Measurements from ENCODE around the gene SLC19A1. TPM values are rescaled to one million over a fixed set of nuclear protein-coding genes. Genes with fewer than 3 reads are reported as not detected.

SLC19A1 gene
- total RNA-seq, 2 donors from 2014 or later: 10.8 to 13.7 TPM

DNA sequence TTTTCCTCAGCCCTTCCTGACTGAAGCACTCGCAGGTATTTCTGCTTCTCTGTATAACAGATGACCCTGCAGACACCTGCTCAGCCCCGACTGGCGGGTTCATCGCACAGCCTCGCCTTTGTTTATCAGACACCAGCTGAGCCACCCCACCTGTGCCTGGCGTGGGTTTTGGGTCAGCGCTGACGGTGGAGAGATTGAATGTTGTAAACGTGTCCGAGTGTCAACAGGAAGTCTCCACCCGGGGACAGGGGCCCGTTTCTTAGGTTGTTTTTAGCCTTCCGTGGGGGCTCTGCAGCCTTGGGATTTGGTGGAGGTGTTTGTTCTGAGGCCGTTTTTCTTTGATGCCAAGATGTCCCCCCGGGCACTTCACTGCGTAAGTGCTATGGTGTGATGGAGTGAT is 77.1 kb downstream of the SLC19A1 start:
- DNase-seq (no peak), ATAC-seq (no peak)
- H3K9me3 ChIP-seq (ENCODE audit: control insufficient read depth, low read length, poor library complexity, severe bottlenecking): no peaks in the 10 kb centered on the region
- H3K36me3 Mint-ChIP-seq (ENCODE audit: low read depth): peaks cover 3% of the 10 kb centered on the region
- no peak overlapping the region for H3K27ac Mint-ChIP-seq
- no peaks in the 10 kb centered on the region for H3K4me1 Mint-ChIP-seq
- no peak overlapping the region for H3K4me3 Mint-ChIP-seq
- peaks cover 20% of the 10 kb centered on the region for H3K27me3 Mint-ChIP-seq

DNA sequence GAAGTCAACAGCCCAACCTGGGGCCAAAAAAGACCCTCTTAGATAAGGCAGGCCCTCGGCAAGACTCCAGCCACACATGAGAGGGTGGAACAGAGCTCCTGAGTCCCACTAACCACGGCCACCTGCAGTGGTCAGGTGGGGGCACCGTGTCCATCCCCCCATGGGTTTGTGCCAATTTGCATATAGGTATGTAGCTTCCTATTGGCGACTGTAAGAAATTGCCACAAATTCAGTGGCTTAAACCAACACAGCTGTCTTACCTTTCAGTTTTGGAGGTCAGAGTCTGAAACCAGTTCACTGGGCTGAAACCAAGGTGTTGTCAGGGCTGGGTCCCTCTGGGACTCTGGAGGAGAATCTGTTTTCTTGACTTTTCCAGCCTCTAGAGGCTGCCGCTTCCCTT is 77.9 kb downstream of the SLC19A1 start:
- DNase-seq (no peak), ATAC-seq (no peak)
- peaks cover 20% of the 10 kb centered on the region for H3K27me3 Mint-ChIP-seq
- no peak overlapping the region for H3K27ac Mint-ChIP-seq
- H3K9me3 ChIP-seq (ENCODE audit: control insufficient read depth, low read length, poor library complexity, severe bottlenecking): no peaks in the 10 kb centered on the region
- H3K4me3 Mint-ChIP-seq: no peak overlapping the region
- no peaks in the 10 kb centered on the region for H3K4me1 Mint-ChIP-seq
- peaks cover 3% of the 10 kb centered on the region for H3K36me3 Mint-ChIP-seq (ENCODE audit: low read depth)

DNA sequence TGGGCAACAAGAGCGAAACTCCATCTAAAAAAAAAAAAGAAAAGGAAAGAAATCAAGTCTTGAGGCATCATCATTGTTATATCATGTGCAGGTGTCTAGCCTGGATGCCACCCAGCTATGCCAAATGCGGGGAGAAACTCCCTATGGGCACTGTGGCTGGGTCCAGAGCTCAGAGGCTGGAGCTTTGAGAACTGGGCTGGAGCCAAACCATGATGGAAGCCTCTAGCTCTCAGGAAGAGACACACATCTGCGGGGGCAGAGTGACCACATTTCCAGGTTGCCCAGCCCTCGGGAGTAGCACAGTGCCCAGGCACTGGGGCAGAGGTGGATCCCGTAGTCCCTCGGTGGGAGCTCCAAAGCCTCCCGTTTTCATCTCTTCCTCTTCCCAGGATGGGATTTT is 78.4 kb downstream of the SLC19A1 start:
- H3K4me1 Mint-ChIP-seq: no peaks in the 10 kb centered on the region
- peaks cover 20% of the 10 kb centered on the region for H3K27me3 Mint-ChIP-seq
- H3K4me3 Mint-ChIP-seq: no peak overlapping the region
- H3K9me3 ChIP-seq (ENCODE audit: control insufficient read depth, low read length, poor library complexity, severe bottlenecking): no peaks in the 10 kb centered on the region
- no peak overlapping the region for H3K27ac Mint-ChIP-seq
- peaks cover 3% of the 10 kb centered on the region for H3K36me3 Mint-ChIP-seq (ENCODE audit: low read depth)
- DNase-seq: no peak
- no peak for ATAC-seq

DNA sequence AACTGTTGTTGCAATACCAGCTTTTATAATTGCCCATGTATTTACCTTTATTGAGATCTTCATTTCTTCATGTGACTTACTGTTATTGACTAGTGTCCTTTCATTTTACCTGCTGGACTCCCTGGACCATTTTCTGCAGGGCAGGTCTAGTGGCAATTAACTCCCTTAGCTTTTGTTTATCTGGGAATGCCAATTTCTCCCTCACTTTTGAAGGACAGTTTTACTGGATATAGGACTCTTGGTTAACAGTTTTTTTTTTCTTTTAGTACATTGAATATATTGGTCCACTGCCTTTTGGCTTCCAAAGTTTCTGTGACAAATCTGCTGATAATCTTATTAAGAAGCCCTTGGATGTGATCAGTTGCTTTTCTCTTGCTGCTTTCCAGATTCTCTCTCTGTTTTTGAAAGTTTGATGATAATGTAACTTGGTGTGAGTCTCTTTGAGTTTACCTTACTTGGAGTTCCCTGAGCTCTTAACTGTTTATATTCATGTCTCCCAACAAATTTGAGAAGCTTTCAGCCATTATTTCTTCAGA is 80.4 kb downstream of the SLC19A1 start:
- no peaks in the 10 kb centered on the region for H3K9me3 ChIP-seq (ENCODE audit: control insufficient read depth, low read length, poor library complexity, severe bottlenecking)
- no peak overlapping the region for H3K27ac Mint-ChIP-seq
- no peaks in the 10 kb centered on the region for H3K4me1 Mint-ChIP-seq
- no peaks in the 10 kb centered on the region for H3K36me3 Mint-ChIP-seq (ENCODE audit: low read depth)
- DNase-seq: no peak
- peaks cover 20% of the 10 kb centered on the region for H3K27me3 Mint-ChIP-seq
- ATAC-seq: no peak
- no peak overlapping the region for H3K4me3 Mint-ChIP-seq

DNA sequence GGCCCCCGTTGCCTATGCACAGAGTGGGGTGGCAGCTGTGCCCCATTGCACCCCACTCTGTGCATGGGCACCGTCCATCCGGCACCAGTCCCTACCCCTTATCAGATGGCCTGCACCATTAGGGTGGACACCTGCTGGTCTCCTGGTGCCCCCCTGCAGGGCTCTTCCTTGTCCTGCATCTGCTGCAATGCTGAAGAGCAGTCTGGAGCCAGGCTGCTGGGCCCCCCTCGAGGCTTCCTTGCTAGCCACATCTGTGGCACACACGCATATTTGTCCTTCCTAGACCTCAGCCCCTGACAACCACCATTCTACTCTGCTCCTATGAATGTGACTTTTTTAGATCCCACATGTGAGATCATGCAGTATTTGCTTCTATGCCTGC is 80.9 kb downstream of the SLC19A1 start:
- no peak for DNase-seq

DNA sequence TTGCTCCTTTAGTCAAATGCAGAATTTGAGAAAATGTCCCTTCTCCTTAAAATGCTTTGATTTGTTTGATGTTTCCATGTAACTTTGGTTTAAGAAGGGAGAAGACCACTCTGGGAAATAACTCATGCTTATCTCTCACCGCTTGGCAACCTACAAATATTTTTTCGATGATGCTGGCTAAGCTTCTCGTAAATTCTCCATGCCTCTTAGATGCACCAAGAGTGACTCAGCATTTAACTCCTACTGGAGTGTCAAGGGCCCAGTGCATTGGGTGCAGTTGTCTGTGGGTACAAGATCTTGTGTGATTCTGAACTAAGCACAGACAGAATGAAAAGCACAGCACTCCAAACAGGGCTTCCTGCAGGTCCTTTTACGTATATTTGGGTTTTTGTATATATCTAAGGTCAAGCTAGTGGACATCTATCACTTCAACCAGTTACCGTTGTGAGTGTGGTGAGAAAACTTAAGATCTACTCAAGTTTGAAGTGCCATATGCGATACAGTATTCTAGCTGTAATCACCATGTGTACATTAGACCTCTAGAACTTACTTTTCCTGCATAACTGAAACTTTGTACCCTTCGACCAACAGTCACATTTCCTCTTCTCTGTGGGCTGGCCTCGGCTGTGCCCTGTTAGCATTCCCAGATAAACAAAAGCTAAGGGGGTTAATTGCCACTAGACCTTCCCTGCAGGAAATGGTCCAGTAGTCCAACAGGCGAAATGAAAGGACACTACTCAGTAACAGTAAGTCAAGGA is 81.5 kb downstream of the SLC19A1 start:
- no peaks in the 10 kb centered on the region for H3K9me3 ChIP-seq (ENCODE audit: control insufficient read depth, low read length, poor library complexity, severe bottlenecking)
- ATAC-seq (no peak), DNase-seq (no peak)
- Mint-ChIP-seq H3K4me3 (no peak overlapping the region), H3K36me3 (ENCODE audit: low read depth) (no peaks in the 10 kb centered on the region), H3K27me3 (peaks cover 20% of the 10 kb centered on the region), H3K27ac (no peak overlapping the region), H3K4me1 (no peaks in the 10 kb centered on the region)

More for the DNA sequence above, 80.9 kb downstream of the SLC19A1 start:
- no peaks in the 10 kb centered on the region for H3K4me1 Mint-ChIP-seq
- H3K36me3 Mint-ChIP-seq (ENCODE audit: low read depth): no peaks in the 10 kb centered on the region
- no peaks in the 10 kb centered on the region for H3K9me3 ChIP-seq (ENCODE audit: control insufficient read depth, low read length, poor library complexity, severe bottlenecking)
- H3K27me3 Mint-ChIP-seq: peaks cover 20% of the 10 kb centered on the region
- H3K4me3 Mint-ChIP-seq: no peak overlapping the region
- H3K27ac Mint-ChIP-seq: no peak overlapping the region
- ATAC-seq: no peak

DNA sequence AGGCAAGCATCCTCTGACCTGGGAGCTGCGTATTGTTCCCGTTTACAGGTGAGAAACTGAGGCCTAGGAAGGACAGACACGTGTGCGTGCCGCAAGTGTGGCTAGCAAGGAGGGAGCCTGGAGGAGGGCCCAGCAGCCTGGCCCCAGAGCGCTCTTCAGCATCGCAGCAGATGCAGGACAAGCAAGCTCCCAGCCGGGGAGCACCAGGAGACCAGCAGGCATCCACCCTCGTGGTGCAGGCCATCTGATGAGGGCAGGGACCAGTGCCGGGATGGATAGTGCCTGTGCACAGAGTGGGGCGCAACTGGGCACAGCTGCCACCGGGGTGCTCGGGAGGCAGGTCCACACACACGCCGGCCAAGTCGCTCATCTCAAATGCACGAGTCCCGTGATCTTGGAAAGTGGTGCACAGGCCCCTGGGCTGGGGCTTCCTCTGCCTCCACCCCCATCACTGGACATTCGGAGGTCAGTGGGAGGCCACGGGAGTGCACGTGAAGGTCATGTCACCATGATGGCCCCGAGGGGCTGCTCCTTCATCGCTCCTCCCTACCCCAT is 82.2 kb downstream of the SLC19A1 start:
- Mint-ChIP-seq H3K4me1 (no peaks in the 10 kb centered on the region), H3K4me3 (no peak overlapping the region), H3K27me3 (peaks cover 14% of the 10 kb centered on the region), H3K27ac (no peak overlapping the region), H3K36me3 (ENCODE audit: low read depth) (no peaks in the 10 kb centered on the region)
- H3K9me3 ChIP-seq (ENCODE audit: control insufficient read depth, low read length, poor library complexity, severe bottlenecking): no peaks in the 10 kb centered on the region
- no peak for DNase-seq
- no peak for ATAC-seq

DNA sequence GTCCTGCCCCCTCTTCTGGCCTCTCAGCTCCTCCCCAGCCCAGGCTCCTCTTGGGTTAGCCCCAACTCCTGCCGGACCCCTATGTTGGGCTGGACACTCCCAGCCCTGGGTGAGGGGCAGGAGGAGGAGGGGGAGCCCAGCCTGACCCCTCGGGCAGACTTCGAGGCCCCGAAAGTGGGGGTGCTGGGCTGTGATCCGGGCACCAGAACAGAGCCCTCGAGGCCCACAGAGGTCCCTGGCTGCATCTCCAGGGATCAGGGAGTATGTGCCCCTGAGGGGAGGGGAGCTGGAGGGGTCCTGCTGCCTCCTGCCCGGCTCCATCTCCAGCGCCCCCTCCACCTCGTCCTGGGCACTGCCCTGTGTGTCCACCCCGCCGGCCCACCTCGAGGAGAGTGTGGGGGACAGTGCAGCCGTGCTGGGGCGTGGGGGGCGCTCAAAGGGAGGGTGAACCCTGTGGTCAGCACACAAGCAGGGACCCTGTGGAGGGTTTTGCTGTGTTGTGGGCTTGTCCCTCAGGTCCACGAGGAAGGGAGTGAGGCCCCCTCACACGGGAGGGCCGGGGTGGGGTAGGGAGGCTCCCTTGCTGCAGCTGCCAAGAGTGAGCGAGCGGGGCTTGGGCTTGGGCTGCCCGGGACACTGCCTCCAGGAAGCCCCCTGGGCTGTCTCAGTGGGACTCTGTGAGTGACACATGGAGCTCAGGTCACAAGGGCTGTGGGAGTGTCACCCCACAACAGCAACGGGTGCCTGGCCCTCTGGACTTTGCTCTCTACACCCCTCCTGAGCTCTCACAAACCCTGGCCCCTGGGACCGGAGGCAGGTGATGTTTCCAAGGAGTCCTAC is 82.8 kb downstream of the SLC19A1 start:
- peaks cover 7% of the 10 kb centered on the region for H3K27me3 Mint-ChIP-seq
- H3K36me3 Mint-ChIP-seq (ENCODE audit: low read depth): no peaks in the 10 kb centered on the region
- H3K4me1 Mint-ChIP-seq: no peaks in the 10 kb centered on the region
- DNase-seq: no peak
- H3K4me3 Mint-ChIP-seq: no peak overlapping the region
- no peaks in the 10 kb centered on the region for H3K9me3 ChIP-seq (ENCODE audit: control insufficient read depth, low read length, poor library complexity, severe bottlenecking)
- no peak for ATAC-seq
- no peak overlapping the region for H3K27ac Mint-ChIP-seq

DNA sequence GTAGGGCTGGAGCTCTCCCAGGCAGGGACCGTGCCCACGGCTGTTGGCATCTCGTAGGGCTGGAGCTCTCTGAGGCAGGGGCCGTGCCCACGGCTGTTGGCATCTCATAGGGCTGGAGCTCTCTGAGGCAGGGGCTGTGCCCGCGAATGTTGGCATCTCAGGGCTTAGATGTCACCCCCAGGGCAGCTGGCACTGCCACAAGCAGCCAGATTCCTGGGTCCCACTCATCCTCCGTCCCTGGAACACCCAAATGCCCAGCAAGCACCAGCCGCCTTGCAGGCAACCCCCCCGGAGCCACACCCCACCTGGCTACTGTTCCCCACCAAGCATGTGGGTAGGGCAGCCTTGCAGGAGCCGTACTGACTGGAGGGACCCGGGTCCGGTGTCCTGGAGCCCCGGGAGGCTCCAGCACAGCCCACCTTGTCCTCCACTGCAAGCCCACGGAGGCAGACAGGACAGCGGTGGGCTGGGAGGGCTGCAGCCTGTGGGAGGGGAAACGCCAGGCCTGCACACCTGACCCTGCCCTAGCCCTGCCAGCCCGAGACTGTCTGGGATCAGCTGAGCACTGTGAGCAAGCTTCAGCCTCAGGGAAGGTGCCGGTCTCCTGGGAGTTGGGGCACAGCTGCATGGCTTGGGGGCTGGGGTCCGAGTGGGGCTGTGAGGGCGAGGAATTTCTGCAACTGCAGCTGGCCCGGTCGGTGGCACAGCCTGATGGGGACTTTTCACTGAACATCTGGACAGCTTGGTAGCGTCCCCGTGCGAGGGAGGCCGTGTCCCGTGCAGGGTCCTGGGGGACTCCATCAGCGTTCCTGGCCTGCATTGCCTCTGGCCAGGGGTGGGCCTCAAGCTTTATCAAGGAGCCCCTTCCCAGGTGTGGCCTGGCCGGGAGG is 83.7 kb downstream of the SLC19A1 start:
- H3K4me3 Mint-ChIP-seq: no peak overlapping the region
- no peaks in the 10 kb centered on the region for H3K4me1 Mint-ChIP-seq
- peaks cover 4% of the 10 kb centered on the region for H3K27me3 Mint-ChIP-seq
- no peak overlapping the region for H3K27ac Mint-ChIP-seq
- no peaks in the 10 kb centered on the region for H3K36me3 Mint-ChIP-seq (ENCODE audit: low read depth)
- no peaks in the 10 kb centered on the region for H3K9me3 ChIP-seq (ENCODE audit: control insufficient read depth, low read length, poor library complexity, severe bottlenecking)
- ATAC-seq (no peak), DNase-seq (no peak)

DNA sequence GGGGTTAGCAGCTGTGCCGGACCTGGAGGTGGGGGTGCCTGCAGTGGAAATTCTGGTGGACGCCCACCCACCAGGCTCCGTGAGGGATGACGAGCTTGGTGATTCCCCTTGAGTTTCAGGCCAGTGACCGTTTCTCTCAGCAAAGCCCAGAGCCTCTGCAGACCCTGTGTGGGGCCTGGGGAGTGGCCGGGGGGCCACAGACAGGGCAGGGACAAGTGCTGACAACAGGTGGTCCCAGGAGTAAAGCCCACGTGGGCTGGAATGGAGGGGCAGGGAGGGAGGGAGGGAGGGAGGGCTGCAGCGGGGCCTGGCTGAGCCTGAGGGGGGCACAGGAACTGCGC is 84.4 kb downstream of the SLC19A1 start:
- H3K4me1 Mint-ChIP-seq: no peaks in the 10 kb centered on the region
- no peaks in the 10 kb centered on the region for H3K9me3 ChIP-seq (ENCODE audit: control insufficient read depth, low read length, poor library complexity, severe bottlenecking)
- ATAC-seq: no peak
- H3K36me3 Mint-ChIP-seq (ENCODE audit: low read depth): no peaks in the 10 kb centered on the region
- no peak overlapping the region for H3K4me3 Mint-ChIP-seq
- DNase-seq: no peak
- H3K27ac Mint-ChIP-seq: no peak overlapping the region
- no peaks in the 10 kb centered on the region for H3K27me3 Mint-ChIP-seq

DNA sequence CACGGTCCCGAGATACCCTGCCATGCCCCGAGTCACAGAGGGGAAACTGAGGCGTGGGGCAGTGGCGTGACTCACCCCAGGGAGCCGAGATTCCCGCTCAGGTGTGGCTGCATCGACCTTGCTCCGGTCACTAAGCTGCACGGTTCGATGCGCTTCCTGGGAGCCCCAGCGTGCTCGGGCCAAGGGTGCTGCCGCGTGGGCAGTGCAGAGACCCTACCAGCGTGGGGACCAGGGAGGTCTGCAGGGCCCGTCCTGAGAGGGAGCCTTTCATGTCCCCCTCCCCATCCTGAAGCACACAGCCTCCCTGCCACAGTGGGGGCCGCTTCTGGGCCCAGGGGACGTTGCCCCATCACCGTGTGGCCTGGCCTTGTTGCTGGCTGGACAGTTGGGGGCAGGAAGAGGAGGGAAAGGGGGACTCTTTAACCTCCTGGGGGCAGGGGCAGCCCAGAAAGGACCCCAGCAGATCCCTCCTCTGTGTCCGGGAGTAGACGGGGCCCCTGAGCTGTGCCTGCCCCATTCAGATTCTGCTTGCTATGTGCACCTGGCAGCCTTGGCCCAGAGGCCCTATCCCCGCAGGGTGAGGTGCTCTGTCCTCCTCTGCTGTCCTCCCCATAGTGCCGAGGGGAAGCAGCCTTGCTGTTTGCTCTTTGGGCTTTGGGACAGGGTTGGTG is 84.9 kb downstream of the SLC19A1 start:
- ATAC-seq (no peak), DNase-seq (no peak)
- H3K4me1 Mint-ChIP-seq: no peaks in the 10 kb centered on the region
- no peaks in the 10 kb centered on the region for H3K27me3 Mint-ChIP-seq
- no peak overlapping the region for H3K4me3 Mint-ChIP-seq
- no peak overlapping the region for H3K27ac Mint-ChIP-seq
- H3K9me3 ChIP-seq (ENCODE audit: control insufficient read depth, low read length, poor library complexity, severe bottlenecking): no peaks in the 10 kb centered on the region
- no peaks in the 10 kb centered on the region for H3K36me3 Mint-ChIP-seq (ENCODE audit: low read depth)

DNA sequence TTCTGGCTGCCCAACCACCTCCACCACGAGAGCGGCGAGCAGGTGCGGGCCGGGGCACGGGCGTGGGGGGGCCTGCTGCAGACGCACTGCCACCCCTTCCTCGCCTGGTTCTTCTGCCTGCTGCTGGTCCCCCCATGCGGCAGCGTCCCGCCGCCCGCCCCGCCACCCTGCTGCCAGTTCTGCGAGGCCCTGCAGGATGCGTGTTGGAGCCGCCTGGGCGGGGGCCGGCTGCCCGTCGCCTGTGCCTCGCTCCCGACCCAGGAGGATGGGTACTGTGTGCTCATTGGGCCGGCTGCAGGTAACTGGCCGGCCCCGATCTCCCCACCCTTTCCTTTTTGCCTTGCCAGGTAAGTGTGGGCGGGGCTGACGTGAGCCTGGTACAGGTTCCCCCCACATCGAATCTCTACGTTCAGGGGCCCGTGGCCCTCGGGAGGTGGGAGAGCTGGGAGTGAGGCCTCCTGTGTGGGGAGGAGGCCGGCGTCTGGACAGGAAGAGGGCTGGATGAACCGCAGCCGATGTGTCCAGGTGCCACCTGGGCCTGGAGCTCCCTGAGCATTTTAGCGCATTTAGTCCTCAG is 85.6 kb downstream of the SLC19A1 start:
- Mint-ChIP-seq H3K27me3 (no peaks in the 10 kb centered on the region), H3K27ac (no peak overlapping the region), H3K36me3 (ENCODE audit: low read depth) (no peaks in the 10 kb centered on the region), H3K4me1 (no peaks in the 10 kb centered on the region), H3K4me3 (no peak overlapping the region)
- H3K9me3 ChIP-seq (ENCODE audit: control insufficient read depth, low read length, poor library complexity, severe bottlenecking): no peaks in the 10 kb centered on the region
- ATAC-seq (no peak), DNase-seq (no peak)

All from T-helper 17 cell (primary cell).